NOMO-1 (cell line): ENCODE data around the gene PID1.
"Not testable (repeated sequence)": the region's sequence is repeated elsewhere in the genome, so short reads cannot be mapped to it uniquely, and the experiment has no call there.

Experiments
- DNase-seq, 2 experiments: peaks; one replicate each; lab custom pipeline; 2025; ENCODE audit not compliant: unreplicated experiment in 2 of 2; lab: John Stamatoyannopoulos, UW

PID1 gene

DNA sequence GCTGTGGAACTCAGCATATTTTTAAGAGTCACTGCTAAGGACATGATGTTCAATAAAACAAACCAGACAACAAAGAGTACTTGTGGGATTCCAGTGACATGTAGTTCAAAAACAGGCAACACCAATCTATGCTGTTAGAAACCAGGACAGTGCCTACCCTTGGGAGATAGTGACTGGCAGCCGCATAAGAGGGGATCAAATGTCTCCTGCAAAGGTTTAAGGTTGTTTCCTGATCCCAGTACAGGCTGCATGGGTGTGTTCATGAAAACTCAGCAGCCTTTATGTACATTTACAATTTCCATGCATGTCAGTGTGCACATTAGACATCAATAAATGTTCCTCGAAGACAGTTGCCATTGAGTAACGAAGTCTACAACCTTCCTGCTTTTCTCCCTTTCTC lies 183.8 kb downstream of the PID1 start:
- no peak for DNase-seq

DNA sequence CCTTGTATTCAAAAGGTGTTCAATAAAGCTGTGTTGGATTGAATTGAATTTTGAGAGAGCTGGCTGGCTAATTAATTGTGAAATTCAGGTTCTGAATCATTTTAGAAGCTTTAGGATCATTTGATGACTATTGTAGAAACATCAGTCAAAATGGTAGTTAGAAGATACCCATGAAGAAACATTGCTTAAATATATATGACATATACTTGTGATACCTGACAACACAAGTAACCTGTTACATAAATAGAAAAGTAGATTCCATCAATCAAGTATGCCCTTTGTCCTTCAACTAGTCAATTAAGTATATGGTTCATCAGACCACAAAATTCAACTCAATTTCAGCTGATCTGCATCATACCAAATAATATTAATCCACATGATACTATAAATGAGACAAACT lies 185.6 kb downstream of the PID1 start:
- no peak for DNase-seq

DNA sequence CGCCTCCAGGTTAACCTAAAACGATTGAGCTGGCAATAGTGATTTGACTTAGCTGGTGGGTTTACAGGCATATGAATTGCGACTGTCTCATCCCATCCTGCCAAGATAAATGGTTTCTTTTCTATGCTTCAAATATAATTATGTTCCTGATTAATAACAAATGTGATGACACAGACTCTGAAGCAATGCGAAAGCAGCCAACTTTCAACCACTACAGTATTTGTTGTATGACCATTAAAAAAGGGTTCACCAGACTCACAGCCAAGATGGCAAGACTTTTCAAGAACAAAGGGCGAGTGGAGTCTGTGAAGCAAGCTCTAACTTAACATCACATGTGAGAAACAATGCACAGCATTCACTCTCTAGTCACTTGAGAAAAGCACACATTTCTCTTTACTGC lies 186.6 kb downstream of the PID1 start:
- DNase-seq = no peak

DNA sequence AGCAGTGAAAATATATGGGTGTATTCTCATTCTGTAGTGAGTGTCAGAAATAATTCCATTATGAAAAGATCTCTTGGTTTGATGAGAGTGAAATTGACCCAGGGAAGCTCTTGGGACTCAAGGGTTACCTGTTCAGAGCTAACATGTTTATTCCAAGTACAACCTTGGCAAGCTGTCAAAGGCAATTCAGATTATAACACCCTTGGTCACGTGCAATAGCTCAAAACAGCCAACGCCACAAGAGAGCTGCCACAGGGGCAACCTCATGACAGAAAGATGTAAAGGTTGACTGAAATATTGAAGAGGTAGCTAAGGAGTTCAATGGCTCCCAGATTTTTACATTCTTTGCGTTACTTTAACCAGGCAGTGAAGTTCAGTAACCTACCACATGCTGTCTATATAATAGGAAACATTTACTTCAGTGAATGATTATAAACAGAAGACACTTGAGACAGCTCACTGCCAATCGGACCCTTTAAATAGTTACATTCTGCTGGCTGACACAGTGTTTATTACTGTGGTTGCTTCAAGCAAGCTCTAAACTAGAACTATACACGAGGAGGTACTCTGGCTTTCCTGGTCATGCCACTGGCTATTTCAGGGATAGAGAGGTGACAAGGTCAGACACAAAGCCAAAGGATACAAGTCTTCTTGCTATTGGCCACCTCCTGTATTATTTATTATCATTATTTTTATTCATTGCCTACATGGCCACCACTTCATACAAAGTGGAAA lies 187.3 kb downstream of the PID1 start:
- no peak for DNase-seq

DNA sequence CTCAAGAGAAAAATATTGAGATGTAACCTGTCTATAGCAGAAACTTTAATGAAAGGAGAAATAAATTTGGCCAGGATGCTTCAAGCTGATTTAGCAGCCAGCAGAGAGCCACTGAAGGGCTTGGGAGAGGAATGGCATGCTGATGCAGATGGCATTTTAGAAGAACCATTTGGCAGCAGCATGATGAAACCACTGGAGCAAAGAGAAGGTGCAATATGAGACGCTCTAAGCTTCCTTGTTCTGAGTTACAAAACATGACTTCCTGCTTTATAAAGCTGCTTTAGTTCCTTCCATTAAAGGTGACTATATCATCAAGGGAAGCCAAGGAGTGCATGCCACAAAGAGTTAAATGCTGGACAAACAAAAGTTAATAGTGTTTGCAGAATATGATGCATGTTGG lies 189.7 kb downstream of the PID1 start:
- DNase-seq = no peak

DNA sequence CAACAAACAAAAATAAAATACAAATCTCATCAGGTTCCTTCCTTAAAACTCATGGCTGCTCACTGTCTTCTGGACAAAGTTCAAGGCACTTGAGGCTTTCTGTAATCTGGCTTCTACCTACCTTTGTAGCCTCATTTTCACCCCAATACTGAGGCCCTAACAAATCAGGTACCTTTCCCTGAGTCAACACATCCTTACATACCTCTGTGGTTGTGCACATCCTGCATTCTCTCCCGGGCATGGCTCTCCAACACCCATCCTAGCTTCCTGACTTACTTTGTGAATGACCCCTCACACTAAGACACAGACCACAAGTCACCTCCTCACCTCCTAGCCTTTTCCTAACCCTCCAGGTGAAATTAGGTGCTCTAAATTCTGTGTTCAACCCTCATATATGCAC lies 190.9 kb downstream of the PID1 start:
- no peak for DNase-seq

DNA sequence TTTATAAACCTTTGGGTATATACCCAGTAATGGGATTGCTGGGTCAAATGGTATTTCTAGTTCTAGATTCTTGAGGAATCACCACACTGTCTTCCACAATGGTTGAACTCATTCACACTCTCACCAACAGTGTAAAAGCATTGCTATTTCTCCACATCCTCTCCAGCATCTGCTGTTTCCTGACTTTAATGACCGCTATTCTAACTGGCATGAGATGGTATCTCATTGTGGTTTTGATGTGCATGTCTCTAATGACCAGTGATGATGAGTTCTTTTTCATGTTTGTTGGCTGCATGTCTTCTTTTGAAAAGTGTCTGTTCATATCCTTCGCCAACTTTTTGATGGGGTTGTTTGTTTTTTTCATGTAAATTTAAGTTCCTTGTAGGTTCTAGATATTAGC lies 194.2 kb downstream of the PID1 start:
- not testable (repeated sequence) for DNase-seq

DNA sequence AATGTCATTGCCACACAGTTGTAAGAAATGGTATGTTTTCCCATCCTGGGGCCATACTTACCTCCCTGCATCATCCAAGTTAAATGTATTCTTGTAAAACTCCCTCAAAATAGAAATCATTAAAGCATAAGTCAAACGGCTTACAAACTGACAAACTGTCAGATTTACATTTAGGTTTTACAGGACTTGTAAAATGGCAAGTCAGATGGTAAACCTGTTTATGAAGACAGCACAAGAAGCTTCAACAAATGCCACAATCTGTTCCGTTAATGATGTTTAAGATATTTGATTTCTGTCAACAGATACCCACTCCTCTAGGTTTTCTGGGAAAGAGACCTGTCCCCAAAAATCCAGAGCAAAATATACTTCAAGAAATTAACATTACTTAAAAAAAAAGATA lies 197.2 kb downstream of the PID1 start:
- no peak for DNase-seq

DNA sequence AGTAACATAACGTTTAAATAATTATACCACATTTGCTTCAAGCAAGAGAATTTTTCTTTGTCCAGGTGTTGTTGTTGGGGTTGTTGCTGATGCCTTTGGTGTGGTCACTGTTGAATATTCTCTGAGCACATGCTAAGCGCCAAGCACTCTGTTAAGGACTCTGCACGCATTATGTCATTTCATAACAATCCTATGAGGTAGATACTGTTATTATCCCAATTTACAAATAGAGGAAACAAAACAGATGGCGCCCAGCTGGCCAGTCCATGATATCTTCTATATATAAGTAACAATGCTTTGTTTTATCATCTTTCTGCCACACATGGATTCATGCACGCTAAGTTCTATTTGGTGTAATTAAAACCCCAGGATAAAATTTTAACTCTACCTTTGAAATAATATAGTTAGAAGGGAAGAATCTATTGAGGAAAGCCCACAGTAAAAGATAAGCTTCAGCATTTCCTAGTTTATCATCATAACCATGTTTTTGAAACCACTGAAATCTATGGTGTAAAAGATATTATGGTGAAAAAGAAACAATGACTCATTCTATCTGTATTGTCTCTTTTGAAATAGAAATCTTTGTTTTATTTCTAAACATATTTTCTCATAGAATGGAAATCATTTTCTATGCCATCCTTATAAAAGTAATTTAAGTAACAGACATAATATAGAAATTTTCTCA lies 199.7 kb downstream of the PID1 start:
- no peak for DNase-seq

DNA sequence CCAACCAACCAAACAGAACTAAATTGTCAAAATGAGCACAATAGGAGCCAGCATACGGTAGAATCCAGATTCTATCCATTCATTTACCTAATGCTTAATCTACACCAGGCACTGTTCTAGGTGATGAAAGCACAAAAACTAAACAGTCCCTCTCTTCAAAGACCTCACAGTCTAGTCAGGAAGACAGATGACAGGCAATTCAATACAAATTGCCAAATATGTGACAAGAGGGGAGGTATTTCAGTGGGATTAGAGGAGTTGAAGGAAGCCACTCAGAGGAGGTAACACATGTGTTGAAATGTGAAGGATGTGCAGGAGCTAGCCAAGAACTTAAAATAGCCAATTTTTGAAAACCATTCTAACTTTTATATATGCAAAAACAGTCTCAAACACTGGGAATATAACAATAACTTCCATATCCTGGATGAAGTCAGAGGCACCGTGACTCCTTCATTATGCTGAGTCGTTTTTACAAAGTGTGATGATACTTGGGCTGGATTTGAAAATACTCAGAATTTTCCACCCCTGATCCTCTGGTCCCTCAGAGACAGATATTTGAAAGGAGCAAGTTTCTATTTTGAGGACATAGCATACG lies 204.9 kb downstream of the PID1 start:
- no peak for DNase-seq

DNA sequence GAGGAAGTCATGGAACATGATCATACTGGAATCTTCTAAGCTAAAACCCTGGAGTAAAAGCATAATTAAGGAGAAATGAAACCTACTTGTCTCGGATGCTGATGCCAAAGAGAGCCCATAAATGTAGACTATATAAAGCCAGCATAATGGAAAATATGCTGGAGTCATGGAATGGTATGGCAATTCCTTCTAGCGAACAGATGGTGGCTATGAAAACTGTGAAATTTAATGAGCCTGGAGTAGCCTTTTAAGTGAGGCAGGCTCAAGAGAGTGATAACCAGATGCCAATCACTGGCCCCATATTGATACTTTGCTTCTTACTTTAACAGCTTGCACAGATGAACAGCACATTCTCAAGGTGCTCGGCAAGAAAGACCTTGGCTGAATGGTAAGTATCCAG lies 206.3 kb downstream of the PID1 start:
- DNase-seq = no peak

DNA sequence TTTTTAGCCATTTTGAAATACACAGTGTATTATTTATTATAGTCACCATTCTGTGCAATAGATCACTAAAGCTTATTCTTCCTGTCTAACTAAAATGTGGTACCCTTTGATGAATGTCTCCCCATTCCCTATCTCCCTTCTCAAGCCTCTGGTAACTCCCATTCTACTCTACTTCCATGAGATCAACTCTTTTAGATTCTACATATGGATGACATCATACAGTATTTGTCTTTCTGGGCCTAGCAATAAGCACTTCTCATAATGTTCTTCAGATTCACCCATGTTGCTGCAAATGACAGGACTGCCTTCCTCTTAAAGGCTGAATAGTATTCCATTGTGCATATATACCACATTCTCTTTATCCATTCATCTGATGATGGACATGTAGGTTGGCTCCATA lies 210.9 kb downstream of the PID1 start:
- DNase-seq = no peak

DNA sequence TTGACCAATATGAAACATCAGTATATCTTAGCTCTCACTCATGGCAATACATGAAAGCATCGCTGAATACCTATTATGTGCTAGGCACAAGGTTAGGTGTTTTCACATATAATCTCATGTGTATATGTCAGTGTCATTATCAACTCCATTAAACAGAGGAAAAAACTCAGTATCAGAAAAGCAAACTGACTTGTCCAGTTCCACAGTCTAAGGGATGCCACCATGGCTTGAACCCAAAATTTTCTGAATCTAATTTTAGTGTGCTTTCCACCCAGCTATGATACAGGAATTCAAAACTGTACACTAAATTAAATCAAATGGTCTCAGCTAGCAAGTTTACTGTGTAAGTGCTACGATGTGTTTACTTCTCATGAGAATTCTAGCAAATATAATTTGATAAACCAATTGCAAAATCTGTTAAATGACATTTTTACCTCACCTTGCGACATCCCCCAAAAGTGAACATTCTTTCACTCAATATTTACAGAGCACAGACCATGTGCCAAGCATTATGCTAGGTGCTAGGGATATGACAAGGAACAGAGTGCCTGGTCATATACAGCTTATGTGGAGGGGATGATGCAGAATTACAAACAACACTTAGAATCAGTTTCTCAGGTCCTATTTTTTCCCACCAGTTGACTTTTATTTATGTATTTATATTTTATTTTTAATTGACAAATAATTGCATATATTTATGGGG lies 211.6 kb downstream of the PID1 start:
- DNase-seq = no peak

DNA sequence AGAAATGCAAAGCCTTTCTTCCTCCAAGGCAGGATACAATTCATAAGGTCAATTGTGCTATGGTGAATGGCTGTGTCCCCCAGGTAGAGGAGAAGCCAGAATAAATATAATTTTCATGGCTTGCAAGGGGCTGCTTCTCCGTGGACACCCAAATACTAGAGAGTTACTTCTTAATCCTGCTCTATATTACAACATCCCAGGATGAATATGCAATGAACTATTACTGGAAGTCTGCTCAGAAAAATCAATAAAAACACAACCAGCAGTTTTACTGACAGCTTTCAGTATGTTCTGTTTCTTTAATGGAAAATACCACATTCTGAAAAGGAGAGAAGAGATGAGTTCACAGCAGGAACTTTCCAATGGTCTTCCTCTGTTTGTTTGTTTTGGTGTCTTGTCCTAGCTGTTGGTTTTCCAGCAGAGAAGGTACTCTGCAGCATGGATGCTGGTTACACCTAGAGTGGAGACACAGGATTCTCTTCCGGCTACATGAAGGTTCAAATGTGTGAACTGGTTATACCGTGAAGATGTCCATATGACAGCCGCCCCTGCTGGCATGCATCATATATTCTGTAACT lies 213.0 kb downstream of the PID1 start:
- DNase-seq = no peak

DNA sequence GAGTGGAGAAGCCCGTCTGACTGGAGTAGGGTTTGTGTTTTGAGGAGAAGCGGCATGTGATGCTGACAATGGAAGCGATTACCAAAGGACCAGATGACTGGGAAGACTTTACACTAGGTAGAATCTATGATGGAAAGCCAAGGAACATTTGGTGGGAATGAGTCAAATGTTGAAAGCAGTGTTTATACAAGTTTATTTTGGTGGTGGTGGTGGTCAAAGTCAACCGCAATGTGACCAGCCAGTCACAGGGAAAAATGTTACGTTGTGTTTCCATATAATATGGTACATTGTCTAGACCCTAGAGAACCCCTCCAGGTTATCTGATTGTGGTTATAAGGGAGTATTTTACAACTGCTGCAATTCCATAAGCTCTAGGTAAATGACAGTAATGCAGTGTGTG lies 216.8 kb downstream of the PID1 start:
- no peak for DNase-seq

DNA sequence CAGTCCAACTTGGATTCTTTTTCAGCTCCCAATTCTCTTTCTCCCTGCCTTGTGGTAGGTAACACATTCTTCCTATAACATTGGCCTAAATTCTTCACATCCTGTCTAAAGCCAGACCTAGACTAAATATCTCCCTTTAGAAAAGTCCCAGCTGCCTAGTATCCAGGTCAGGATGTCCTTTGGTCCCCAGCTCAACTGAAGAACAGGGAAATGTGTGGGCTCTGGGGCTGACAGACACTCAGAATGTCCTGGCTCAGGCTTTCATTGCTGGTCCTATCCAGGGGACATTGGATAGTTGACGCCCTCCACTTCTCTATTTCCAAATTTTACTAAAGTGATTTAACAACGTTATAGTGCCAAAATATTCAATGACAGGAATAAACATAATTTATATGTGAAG lies 219.3 kb downstream of the PID1 start:
- no peak for DNase-seq

DNA sequence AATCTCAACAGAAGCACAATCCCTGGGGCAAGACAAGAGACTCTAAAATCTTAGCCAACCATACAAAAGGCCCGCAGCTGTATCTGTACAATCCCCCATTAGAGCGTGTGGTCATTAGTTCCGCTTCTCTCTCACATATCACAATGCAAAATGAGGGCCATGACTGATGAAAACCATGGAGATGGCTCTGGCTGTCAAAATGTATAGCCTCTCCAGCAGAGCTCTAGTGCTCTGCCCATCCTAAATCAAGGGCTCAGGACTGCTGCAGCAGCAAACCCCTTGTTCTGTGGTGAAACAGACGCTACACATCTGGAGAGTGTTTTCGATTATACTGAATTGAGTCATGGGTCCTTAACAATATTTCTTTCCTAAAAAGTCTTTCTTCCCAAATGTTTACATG lies 221.0 kb downstream of the PID1 start:
- DNase-seq = no peak

DNA sequence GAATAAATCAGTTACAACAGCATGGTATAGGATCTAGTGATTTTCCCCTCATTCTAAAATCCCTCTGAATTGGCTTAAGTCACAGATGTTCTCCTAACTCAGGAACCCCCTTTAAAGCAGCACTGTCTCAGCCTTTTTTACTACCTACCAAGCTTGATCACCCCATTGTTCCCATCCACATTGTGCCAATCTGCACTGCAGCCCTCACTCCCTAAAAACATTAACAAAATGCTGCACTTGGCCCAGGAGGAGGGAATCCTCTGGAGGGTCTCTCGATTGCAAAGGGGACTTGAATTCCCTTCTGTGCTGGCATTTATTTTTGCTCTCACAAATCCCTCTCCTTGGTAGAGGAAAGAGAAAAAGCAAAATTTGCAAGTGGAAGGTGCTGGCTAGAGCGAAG lies 223.0 kb downstream of the PID1 start:
- no peak for DNase-seq

DNA sequence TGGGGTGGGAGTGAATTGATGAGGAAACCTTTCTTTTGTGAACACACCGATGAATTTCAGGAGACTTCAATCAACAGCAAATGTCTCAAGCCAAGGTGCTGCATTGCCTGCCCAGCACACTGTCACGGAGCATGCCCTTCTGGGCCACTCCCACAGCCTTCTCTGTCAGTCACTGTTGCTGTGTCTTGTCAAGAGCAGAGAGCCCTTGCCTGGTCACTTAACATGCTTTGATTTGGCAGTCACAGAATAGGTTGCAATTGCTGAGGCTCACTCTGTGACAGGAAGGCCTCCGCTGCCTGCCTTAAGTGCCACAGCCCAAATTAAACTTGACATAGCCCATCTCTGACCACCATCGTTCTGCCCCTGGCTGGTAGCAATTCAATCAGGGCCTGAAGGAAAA lies 225.4 kb downstream of the PID1 start:
- DNase-seq = no peak

DNA sequence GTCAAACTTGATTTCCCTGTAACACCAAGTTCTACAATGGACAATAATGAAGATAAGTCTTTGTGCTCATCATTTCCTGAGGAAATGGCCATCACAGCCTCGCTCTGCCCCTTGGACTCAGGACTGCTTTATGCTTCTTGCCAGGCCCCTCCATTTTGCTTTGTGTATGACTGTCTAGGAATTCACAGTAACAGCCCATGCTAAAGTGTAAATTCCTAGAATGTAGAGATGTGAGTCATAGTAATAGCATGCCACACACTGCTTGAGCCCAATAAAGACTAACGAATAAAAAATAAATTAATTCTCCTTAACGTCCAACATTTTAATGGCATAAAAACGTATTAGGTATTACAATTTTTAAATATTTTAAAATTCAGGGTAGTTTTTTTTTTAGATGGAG lies 226.5 kb downstream of the PID1 start:
- DNase-seq = no peak

DNA sequence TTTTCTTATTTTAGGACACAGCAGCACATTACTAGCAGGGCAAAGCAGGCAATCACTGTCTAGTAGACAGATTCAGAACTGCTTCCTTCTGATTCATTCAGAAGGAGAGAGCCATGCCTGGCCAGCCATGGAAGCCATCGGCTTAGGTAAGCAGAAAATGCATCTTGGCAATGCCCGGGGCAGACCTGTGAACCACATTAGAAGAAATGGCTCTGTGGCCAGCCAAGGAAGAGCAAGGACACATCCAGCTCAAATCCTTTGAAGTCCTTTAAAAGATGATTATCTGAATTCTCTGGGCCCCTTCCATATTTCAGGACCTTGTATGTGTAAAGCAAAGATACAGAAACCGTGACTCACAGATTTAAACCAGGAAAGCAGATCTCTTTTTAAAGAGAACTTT lies 227.4 kb downstream of the PID1 start:
- no peak for DNase-seq
